Thoracic aorta (tissue), 2 donors: Measurements from ENCODE around the gene APBA2. TPM values are rescaled to one million over a fixed set of nuclear protein-coding genes. Genes with fewer than 3 reads are reported as not detected.

ENCODE experiments used
- ATAC-seq: fragments of 150-250 bp; one replicate; pipeline ENCODE4 v1.8.0; 2017; ENCODE audit warnings: low read depth; ENCODE audit not compliant: insufficient number of reproducible peaks, low FRiP score
- DNase-seq: peaks from one replicate; pipeline ENCODE4 v3.0.0-alpha.2; 2020; ENCODE audit warnings: low spot score
- H3K27ac ChIP-seq, 2 donors: fragments of 200-600 bp; sonication (generic); 1 replicate in 1 of 2; 2 replicates in 1 of 2; pipeline ENCODE4 v1.5.1; 2016; ENCODE audit warnings: mild to moderate bottlenecking in 2 of 2, moderate library complexity in 2 of 2
- H3K27me3 ChIP-seq: fragments of 200-600 bp; sonication (generic); replicated peaks from 2 replicates; pipeline ENCODE4 v1.6.0; 2016; ENCODE audit warnings: mild to moderate bottlenecking; ENCODE audit not compliant: insufficient read depth
- H3K36me3 ChIP-seq: fragments of 200-600 bp; sonication (generic); one replicate; pipeline ENCODE4 v1.5.1; 2016
- H3K4me1 ChIP-seq, 2 donors: fragments of 200-600 bp; sonication (generic); 1 replicate in 1 of 2; 2 replicates in 1 of 2; pipeline versions ENCODE4 v1.5.1 to v1.6.0; 2016; ENCODE audit warnings: low read depth in 2 of 2, mild to moderate bottlenecking in 1 of 2; ENCODE audit not compliant: control insufficient read depth in 1 of 2
- H3K4me3 ChIP-seq: fragments of 200-600 bp; sonication (generic); 2 replicates; pipeline ENCODE4 v1.5.1; 2016; ENCODE audit warnings: mild to moderate bottlenecking
- H3K9me3 ChIP-seq: fragments of 200-600 bp; sonication (generic); 2 replicates; pipeline ENCODE4 v1.5.1; 2016
- CTCF ChIP-seq: fragments of 200-600 bp; sonication (generic); IDR thresholded peaks from one replicate; pipeline ENCODE4 v1.5.1; 2019; ENCODE audit warnings: antibody characterized with exemption
- total RNA-seq, 2 donors: library from RNA; depleted of rRNA; stranded (reverse); fragments of >200 nt; gene quantifications; one replicate each; pipeline versions ENCODE4 v1.1.0 to v1.2.3, GENCODE V29; 2016

Gene APBA2
- total RNA-seq, 2 donors from 2014 or later, result 4.9 to 5.6 TPM

DNA sequence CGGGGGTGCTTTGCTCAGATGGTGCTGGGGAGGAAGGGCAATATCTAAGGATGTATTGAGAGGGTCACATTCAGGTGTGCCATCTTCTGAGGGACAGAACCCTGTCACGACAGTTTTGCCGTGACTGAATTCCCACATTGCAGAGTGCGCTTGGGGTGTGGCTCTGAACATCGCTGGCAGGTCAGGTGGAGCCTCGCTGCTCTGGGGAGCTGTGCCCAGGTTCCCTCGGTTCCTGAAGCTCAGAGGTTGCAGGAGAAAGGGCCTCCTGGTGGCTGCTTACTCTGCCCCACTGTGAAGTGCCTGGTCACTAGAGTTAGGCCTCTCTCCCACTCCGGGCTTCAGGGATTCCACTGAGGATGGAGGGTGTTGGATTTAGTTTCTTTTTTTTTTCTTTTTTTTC, 51.5 kb downstream of the APBA2 start:
- ATAC-seq (no peak), DNase-seq (no peak)
- no peak for TF ChIP-seq CTCF
- no peak overlapping the region for H3K27ac ChIP-seq
- H3K9me3 ChIP-seq, result no peaks in the 10 kb centered on the region
- no peaks in the 10 kb centered on the region for H3K27me3 ChIP-seq
- no peak overlapping the region for H3K4me3 ChIP-seq
- no peaks in the 10 kb centered on the region for H3K36me3 ChIP-seq
- no peaks in the 10 kb centered on the region for H3K4me1 ChIP-seq

DNA sequence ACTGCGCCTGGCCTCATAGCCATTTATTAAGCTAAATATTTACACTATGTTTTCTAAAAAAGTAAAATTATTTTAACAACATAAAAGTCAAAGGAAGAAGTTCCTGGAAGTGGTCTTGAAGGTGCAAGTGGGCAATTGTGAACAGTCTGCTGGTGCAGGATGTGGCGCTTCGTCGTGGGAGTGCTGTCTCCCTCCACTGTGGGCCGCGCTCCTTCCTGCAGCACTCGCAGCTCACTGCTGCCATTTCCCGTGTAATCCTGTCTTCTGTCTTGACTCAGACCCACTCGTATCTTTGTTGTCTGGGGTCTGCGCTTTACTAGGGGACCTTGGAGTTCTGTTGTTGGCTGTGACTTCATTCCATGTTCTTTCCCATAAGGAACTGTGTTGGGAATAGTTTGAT, 56.3 kb downstream of the APBA2 start:
- ATAC-seq, result no peak
- DNase-seq, result no peak

DNA sequence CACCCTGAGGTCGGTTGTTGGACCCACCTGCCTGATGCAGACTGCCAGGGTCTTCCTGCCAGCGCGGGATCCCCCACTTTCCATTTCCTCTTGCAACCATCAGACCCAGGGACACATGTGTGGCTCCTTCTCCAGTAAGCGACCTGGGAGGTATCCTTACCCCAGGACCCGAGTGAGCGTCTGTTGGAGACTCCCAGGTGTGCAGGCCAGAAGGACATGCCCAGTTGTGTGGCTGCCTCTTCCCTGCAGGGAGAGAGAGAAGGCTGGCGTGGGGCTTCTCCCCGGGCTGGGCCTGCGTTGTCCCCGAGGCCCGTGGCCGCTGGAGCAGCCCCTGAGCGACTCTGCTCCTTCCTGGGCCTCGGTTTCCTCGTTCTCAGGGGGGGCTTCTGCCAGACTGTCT, 56.8 kb downstream of the APBA2 start:
- Histone ChIP-seq H3K36me3 (no peaks in the 10 kb centered on the region), H3K4me3 (no peak overlapping the region), H3K27ac (no peak overlapping the region), H3K9me3 (no peaks in the 10 kb centered on the region), H3K27me3 (no peaks in the 10 kb centered on the region), H3K4me1 (no peaks in the 10 kb centered on the region)
- ATAC-seq (no peak), DNase-seq (no peak)
- TF ChIP-seq CTCF, result no peak

More for the DNA sequence above, 56.3 kb downstream of the APBA2 start:
- Histone ChIP-seq H3K4me3 (no peak overlapping the region), H3K36me3 (no peaks in the 10 kb centered on the region), H3K27ac (no peak overlapping the region), H3K9me3 (no peaks in the 10 kb centered on the region), H3K27me3 (no peaks in the 10 kb centered on the region), H3K4me1 (no peaks in the 10 kb centered on the region)
- no peak for TF ChIP-seq CTCF

GRCh38 chr15:28943146-28943545, 57.4 kb downstream of the APBA2 start:
- H3K4me1 ChIP-seq, result no peaks in the 10 kb centered on the region
- H3K9me3 ChIP-seq, result no peaks in the 10 kb centered on the region
- TF ChIP-seq CTCF, result no peak
- no peak overlapping the region for H3K27ac ChIP-seq
- ATAC-seq (no peak), DNase-seq (no peak)
- no peak overlapping the region for H3K4me3 ChIP-seq
- no peaks in the 10 kb centered on the region for H3K36me3 ChIP-seq
- H3K27me3 ChIP-seq, result no peaks in the 10 kb centered on the region

DNA sequence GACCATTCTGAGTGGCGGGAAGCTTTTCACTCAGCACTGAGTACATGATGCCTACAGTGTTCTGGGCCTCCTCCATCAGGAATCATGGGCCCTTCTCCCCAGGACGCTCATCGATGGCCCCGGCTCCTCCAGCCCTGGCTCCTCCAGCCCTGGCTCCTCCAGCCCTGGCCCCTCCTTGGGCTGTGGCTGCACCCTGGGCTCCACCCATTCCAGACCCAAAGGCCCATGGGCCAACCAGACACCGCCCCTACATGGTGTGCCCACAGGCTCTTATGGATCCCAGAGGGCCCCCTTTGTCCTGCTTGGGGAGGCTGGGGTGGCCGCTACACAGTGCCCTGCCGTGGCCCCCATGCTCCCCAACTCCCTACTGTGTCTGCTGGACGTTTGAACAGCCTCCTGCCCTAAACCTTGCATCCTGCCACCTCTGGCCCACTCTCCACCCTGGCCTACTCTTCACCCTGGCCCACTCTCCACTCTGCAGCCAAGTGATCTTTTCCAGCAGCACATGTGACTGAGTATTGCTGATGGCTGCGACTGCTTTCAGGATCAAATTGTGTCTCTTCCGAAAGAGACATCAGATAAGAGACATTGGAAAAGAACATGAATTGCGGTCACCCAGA, 57.9 kb downstream of the APBA2 start:
- no peaks in the 10 kb centered on the region for H3K36me3 ChIP-seq
- H3K27ac ChIP-seq, result no peak overlapping the region
- no peaks in the 10 kb centered on the region for H3K4me1 ChIP-seq
- no peaks in the 10 kb centered on the region for H3K27me3 ChIP-seq
- ATAC-seq, result no peak
- no peak for DNase-seq
- H3K9me3 ChIP-seq, result no peaks in the 10 kb centered on the region
- TF ChIP-seq CTCF, result no peak
- H3K4me3 ChIP-seq, result no peak overlapping the region
